ENCODE data around the gene EPHB6.

Gene EPHB6

GRCh38 chr7:142873871-142874270, 19.0 kb downstream of the EPHB6 start:
- H3K27ac ChIP-seq, result no peak overlapping the region
- no peak for TF ChIP-seq CTCF (IDR thresholded peaks at IDR 0.05)
- TF ChIP-seq ZFX (IDR thresholded peaks at IDR 0.05; ENCODE audit: borderline replicate concordance), result no peak

GRCh38 chr7:142874409-142874808, 19.5 kb downstream of the EPHB6 start:
- H3K27ac ChIP-seq, result no peak overlapping the region
- no peak for TF ChIP-seq ZFX (IDR thresholded peaks at IDR 0.05; ENCODE audit: borderline replicate concordance)

GRCh38 chr7:142874837-142875236, 20.0 kb downstream of the EPHB6 start:
- no peak overlapping the region for H3K27ac ChIP-seq
- no peak for TF ChIP-seq ZFX (IDR thresholded peaks at IDR 0.05; ENCODE audit: borderline replicate concordance)
- no peak for TF ChIP-seq CTCF (IDR thresholded peaks at IDR 0.05)

- TF ChIP-seq ZFX (IDR thresholded peaks at IDR 0.05; ENCODE audit: borderline replicate concordance) (no peak), CTCF (IDR thresholded peaks at IDR 0.05) (no peak)
Measured at GRCh38 chr7:142875456-142875855, 20.6 kb downstream of the EPHB6 start.

GRCh38 chr7:142876236-142876960, 21.5 kb downstream of the EPHB6 start:
- no peak overlapping the region for H3K27ac ChIP-seq
- TF ChIP-seq CTCF (IDR thresholded peaks at IDR 0.05), result no peak
- no peak for TF ChIP-seq ZFX (IDR thresholded peaks at IDR 0.05; ENCODE audit: borderline replicate concordance)

More at GRCh38 chr7:142875456-142875855, 20.6 kb downstream of the EPHB6 start:
- H3K27ac ChIP-seq, result no peak overlapping the region

GRCh38 chr7:142876991-142877910, 22.4 kb downstream of the EPHB6 start:
- no peak overlapping the region for H3K27ac ChIP-seq
- TF ChIP-seq ZFX (IDR thresholded peaks at IDR 0.05; ENCODE audit: borderline replicate concordance) (no peak), CTCF (IDR thresholded peaks at IDR 0.05) (no peak)

GRCh38 chr7:142878315-142878714, 23.4 kb downstream of the EPHB6 start:
- no peak for TF ChIP-seq ZFX (IDR thresholded peaks at IDR 0.05; ENCODE audit: borderline replicate concordance)
- TF ChIP-seq CTCF (IDR thresholded peaks at IDR 0.05), result no peak
- H3K27ac ChIP-seq, result no peak overlapping the region
